KG1 (cell line): ENCODE data around the gene TBC1D3I.
"Not testable (repeated sequence)": the region's sequence is repeated elsewhere in the genome, so short reads cannot be mapped to it uniquely, and the experiment has no call there.

ENCODE experiments used
- DNase-seq: peaks from one replicate; lab custom pipeline; 2025; lab: John Stamatoyannopoulos, UW

Gene TBC1D3I

DNA sequence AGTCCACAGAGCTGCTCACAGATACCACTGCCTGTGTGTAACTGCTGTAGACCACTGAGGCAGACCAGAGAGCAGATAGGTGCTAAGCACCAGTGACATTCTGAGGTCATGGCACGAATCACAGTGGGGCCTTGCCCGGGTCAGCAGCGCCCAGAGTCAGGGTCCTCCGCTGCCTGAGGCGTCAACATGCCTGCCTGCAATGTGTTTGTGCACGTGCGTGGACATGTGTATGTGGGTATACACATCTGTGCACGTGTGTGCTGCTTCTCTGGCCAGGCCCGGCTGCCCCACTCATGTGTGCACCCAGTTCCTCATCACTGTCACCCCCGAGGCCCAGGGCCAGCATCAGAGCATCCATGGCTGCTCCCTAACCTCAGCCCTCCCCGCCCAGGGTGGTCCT lies at the start of gene TBC1D3I:
TBC1D3I (minus strand) TSS at position 101 of the 400 bp plus-strand sequence. CDS start 1,585 bp downstream, outside the sequence.
- not testable (repeated sequence) for DNase-seq

- not testable (repeated sequence) for DNase-seq
Observed at GRCh38 chr17:36295161-36295560, 30.8 kb upstream of the TBC1D3I start.

DNA sequence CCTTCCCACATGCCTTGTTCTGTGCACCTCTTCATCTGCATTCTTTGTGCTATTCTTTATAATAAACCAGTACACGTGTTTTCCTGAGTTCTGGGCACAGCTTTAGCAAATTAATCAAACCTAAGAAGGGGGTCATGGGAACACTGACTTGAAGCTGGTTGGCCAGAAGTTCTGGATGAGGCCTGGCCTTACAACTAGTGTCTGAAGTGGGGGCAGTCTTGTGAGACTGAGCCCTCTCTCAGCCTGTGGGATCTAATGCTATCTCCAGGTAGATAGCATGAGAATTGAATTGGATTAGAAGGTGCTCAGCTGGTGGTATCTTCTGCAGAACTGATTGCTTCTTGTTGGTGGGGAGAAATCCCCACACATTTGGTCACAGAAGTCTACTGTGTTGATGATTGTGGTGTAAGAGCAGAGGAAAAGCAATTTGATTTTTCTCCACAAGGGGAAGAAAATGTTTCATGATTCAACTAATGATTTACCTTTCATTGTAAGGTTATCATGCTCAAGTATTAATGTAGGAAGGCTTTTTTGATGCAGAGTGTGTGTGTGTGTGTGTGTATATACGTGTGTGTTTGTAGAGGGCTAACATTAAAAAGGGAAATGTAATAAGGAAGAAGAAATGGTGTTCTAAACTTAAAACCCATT lies 25.7 kb upstream of the TBC1D3I start:
- not testable (repeated sequence) for DNase-seq

DNA sequence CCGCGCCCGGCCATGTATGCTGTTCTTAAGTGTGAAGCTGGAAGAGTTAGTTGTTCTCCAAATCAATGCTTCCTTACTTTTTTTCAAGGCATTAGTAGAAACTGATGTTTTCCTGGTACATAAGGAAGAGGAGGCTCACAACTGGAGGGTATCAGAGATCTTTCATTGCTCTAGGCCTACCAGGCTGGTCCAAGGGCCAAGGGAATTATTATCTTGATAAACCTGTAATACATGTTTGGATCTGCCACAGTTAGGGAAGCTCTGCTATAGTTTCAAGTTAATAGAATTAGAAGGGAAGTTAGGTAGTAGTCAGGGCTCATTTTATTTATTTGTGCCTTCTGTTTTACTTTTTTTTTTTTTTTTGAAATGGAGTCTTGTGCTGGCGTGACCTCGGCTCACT lies 19.8 kb upstream of the TBC1D3I start:
- not testable (repeated sequence) for DNase-seq

DNA sequence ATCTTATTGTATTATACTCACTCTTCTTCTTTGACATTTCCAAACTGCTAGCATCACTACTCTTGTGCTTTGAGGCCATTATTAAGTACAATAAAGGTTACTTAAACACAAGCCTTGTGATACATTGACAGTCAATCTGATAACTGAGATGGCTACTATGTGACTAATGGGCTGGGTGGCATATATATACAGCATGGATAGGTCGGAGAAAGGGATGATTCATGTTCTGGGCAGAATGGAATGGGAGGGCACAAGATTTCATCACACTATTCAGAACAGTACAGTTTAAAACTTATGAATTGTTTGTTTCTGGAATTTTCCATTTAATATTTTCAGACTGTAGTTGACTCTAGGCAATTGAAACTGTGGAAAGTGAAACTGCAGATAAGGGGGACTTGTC lies 18.9 kb upstream of the TBC1D3I start:
- not testable (repeated sequence) for DNase-seq

DNA sequence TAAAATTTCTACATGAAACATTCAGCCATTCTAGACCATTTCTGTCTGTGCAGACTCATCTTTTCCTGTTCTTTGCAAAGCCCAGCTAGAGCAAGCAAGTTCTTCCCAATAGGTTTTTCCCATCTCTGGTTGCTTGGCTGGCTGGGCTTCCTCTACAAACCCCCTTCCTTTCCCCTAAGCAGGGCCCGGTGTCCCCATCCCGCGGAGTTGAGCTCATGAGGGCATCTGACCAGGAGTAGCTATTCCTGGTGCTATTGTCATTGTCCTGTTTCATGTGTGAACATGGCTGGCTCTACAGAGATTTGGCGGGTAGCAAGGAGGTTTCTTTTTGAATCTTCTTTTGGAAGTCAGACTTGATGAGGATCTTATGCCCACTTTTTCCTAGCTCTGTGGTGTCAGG lies 22.3 kb downstream of the TBC1D3I start:
- DNase-seq, result not testable (repeated sequence)

DNA sequence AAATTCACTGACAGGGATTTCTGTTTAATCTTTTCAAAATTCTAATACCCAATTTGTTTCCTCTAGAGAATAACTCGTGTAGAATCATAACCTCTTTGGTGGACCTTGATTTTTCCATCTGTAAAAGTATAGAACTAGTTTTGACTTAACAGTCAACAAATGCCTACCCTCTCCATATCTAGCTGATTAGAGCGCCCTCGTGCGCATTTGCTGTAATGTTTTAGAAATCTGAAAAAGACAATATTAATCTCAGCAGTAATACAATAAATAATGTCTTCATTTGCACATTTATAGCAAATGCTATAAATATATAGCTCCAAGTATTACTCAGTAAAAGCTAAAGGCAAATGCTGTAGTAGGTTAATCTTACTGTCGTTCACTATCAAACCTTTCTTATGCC lies 34.7 kb downstream of the TBC1D3I start:
- DNase-seq, result not testable (repeated sequence)

- not testable (repeated sequence) for DNase-seq
Observed at GRCh38 chr17:36222967-36223366, 41.4 kb downstream of the TBC1D3I start.

DNA sequence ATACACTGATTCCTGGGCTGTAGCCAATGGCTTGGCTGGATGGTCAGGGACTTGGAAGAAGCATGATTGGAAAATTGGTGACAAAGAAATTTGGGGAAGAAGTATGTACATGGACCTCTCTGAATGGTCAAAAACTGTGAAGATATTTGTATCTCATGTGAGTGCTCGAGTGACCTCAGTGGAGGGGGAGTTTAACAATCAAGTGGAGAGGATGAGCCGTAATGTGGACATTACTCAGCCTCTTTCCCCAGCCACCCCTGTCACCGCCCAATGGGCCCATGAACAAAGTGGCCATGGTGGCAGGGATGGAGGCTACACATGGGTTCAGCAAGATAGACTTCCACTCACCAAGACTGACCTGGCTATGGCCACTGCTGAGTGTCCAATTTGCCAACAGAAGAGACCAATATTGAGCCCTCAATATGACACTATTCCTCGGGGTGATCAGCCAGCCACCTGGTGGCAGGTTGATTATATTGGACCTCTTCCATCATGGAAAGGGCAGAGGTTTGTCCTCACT lies 42.7 kb downstream of the TBC1D3I start:
- DNase-seq, result not testable (repeated sequence)

- DNase-seq, result not testable (repeated sequence)
Observed at GRCh38 chr17:36220737-36221580, 43.4 kb downstream of the TBC1D3I start.

- not testable (repeated sequence) for DNase-seq
Observed at GRCh38 chr17:36219556-36219955, 44.8 kb downstream of the TBC1D3I start.

- not testable (repeated sequence) for DNase-seq
Observed at GRCh38 chr17:36215406-36216308, 48.7 kb downstream of the TBC1D3I start.

- no peak for DNase-seq
Observed at GRCh38 chr17:36214918-36215317, 49.5 kb downstream of the TBC1D3I start.

DNA sequence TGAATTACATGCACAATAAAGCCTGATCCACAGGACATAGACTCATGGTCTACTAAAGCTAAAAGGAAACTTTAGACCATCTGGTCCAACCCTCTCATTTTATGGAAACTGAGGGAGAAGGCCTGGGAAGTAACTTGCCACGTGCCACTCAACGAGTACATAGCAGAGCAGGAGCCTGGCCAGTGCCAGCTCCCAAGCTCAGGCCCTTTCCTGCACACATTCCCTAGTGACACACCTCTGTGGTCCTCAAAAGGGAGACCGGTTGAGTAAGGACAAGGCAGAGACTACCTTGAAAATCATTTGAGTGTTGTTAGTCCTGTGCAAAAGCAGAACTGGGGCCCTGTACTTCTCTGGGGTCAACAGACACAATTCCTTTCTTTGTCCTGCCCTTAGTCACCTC lies 50.7 kb downstream of the TBC1D3I start:
- no peak for DNase-seq

GRCh38 chr17:36212966-36213365 lies 51.4 kb downstream of the TBC1D3I start:
- no peak for DNase-seq

- DNase-seq, result no peak
Observed at GRCh38 chr17:36212272-36212605, 52.1 kb downstream of the TBC1D3I start.

GRCh38 chr17:36211484-36212271 lies 52.7 kb downstream of the TBC1D3I start:
- DNase-seq, result not testable (repeated sequence)

GRCh38 chr17:36210439-36211211 lies 53.7 kb downstream of the TBC1D3I start, which contains the start of gene CCL4L2:
Gene CCL4L2, plus strand, starts transcription at chr17:36211063.
- DNase-seq, result not testable (repeated sequence)

- DNase-seq, result no peak
Observed at GRCh38 chr17:36209575-36209974, 54.8 kb downstream of the TBC1D3I start.

DNA sequence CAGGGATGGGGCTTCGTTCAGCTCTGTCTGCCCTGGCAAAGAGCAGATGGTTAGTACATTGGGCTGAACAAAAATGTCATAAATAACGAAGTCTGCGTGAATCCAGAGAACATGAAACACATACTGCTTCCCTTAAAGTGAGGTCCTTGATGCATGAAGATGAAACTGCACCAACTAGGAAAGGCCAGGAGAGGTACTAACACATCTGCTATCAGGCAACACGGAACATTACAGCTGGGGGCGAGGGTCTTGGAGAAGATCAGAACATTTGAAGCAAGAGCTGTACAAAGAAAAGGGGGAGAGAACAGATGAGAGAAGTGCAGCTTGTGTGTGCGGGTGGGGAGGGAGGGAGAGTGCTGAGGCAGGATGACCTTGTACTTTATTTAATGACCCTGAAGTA lies 57.0 kb downstream of the TBC1D3I start:
- DNase-seq, result not testable (repeated sequence)
